ENCODE data around the gene DNAJC8.

Gene DNAJC8

GRCh38 chr1:28265577-28265976, 32.7 kb upstream of the DNAJC8 start:
- peaks cover 35% of the 10 kb centered on the region for H3K4me1 Mint-ChIP-seq
- peak overlapping the region; percentile 62 to 80 (median 79) for H3K27ac Mint-ChIP-seq
- H3K4me3 Mint-ChIP-seq, result peak overlapping the region; percentile 6 to 51 (median 19)
- H3K36me3 Mint-ChIP-seq (ENCODE audit: low read depth), result peaks cover 8% of the 10 kb centered on the region
- TF ChIP-seq CTCF (IDR thresholded peaks at IDR 0.05; ENCODE audit: unreplicated experiment in 3 of 3), result no peak
- H3K9me3 Mint-ChIP-seq, result no peaks in the 10 kb centered on the region
- peaks cover 5% of the 10 kb centered on the region for H3K27me3 Mint-ChIP-seq (ENCODE audit: low read depth)

- TF ChIP-seq CTCF (IDR thresholded peaks at IDR 0.05; ENCODE audit: unreplicated experiment in 3 of 3), result no peak
- Mint-ChIP-seq H3K9me3 (no peaks in the 10 kb centered on the region), H3K27ac (peak overlapping the region in 2 of 3 experiments; percentile 44 to 62), H3K36me3 (ENCODE audit: low read depth) (peaks cover 5% of the 10 kb centered on the region), H3K27me3 (ENCODE audit: low read depth) (peaks cover 5% of the 10 kb centered on the region), H3K4me1 (peaks cover 35% of the 10 kb centered on the region), H3K4me3 (no peak overlapping the region)
These were observed 32.1 kb upstream of the DNAJC8 start for GRCh38 chr1:28264897-28265296.

- no peak for TF ChIP-seq CTCF (IDR thresholded peaks at IDR 0.05; ENCODE audit: unreplicated experiment in 3 of 3)
- no peaks in the 10 kb centered on the region for H3K36me3 Mint-ChIP-seq (ENCODE audit: low read depth)
- H3K27ac Mint-ChIP-seq, result peak overlapping the region; percentile 25 to 68 (median 61)
- peaks cover 5% of the 10 kb centered on the region for H3K27me3 Mint-ChIP-seq (ENCODE audit: low read depth)
- peaks cover 24% of the 10 kb centered on the region for H3K4me1 Mint-ChIP-seq
- H3K9me3 Mint-ChIP-seq, result no peaks in the 10 kb centered on the region
- H3K4me3 Mint-ChIP-seq, result peak overlapping the region; percentile 81 to 90 (median 89)
These were observed 28.0 kb upstream of the DNAJC8 start for GRCh38 chr1:28260803-28261174.

GRCh38 chr1:28259934-28260802, 27.3 kb upstream of the DNAJC8 start:
- Mint-ChIP-seq H3K4me3 (peak overlapping the region; percentile 81 to 90 (median 89)), H3K4me1 (peaks cover 21% of the 10 kb centered on the region), H3K9me3 (no peaks in the 10 kb centered on the region), H3K27ac (peak overlapping the region; percentile 25 to 68 (median 61)), H3K36me3 (ENCODE audit: low read depth) (no peaks in the 10 kb centered on the region), H3K27me3 (ENCODE audit: low read depth) (peaks cover 5% of the 10 kb centered on the region)
- no peak for TF ChIP-seq CTCF (IDR thresholded peaks at IDR 0.05; ENCODE audit: unreplicated experiment in 3 of 3)

GRCh38 chr1:28259252-28259933, 26.6 kb upstream of the DNAJC8 start, which contains the start of gene SESN2:
SESN2 (plus strand) TSS chr1:28259518; CDS start chr1:28259848, 330 bp downstream.
- H3K36me3 Mint-ChIP-seq (ENCODE audit: low read depth), result no peaks in the 10 kb centered on the region
- peak within 1 kb of the TSS; percentile 81 to 90 (median 89) for H3K4me3 Mint-ChIP-seq
- no peaks in the 10 kb centered on the region for H3K9me3 Mint-ChIP-seq
- TF ChIP-seq CTCF (IDR thresholded peaks at IDR 0.05; ENCODE audit: unreplicated experiment in 3 of 3), result no peak
- peaks cover 21% of the 10 kb centered on the region for H3K4me1 Mint-ChIP-seq
- H3K27ac Mint-ChIP-seq, result peak within 1 kb of the TSS; percentile 44 to 81 (median 46)
- H3K27me3 Mint-ChIP-seq (ENCODE audit: low read depth), result peaks cover 5% of the 10 kb centered on the region

Data from nephron (organoid).